H9 (cell line): ENCODE measurements around the gene RAB40B. TPM values are rescaled to one million over a fixed set of nuclear protein-coding genes. Genes with fewer than 3 reads are reported as not detected.
A peak's percentile ranks its signal among the peaks of the same experiment; 100 is the strongest.

Source experiments
- DNase-seq: peaks from one replicate; pipeline ENCODE4 v3.0.0-alpha.2; 2017
- H2AFZ ChIP-seq: one replicate; pipeline ENCODE4 v1.6.1; 2013; ENCODE audit warnings: mild to moderate bottlenecking, low read length, control low read depth, moderate library complexity
- H2AK5ac ChIP-seq: 2 replicates; pipeline ENCODE4 v1.6.1; 2013; ENCODE audit warnings: low read length, control low read depth, mixed read lengths; ENCODE audit not compliant: insufficient read length
- H2BK120ac ChIP-seq: one replicate; pipeline ENCODE4 v1.6.1; 2013; ENCODE audit warnings: low read depth, mild to moderate bottlenecking, low read length, control low read depth, inconsistent platforms; ENCODE audit not compliant: poor library complexity, severe bottlenecking
- H2BK12ac ChIP-seq: 2 replicates; pipeline ENCODE4 v1.6.1; 2013; ENCODE audit warnings: low read length, control low read depth, mixed read lengths, low read depth; ENCODE audit not compliant: insufficient read length
- H2BK15ac ChIP-seq: 2 replicates; pipeline ENCODE4 v1.6.1; 2013; ENCODE audit warnings: low read depth, low read length, control low read depth
- H2BK20ac ChIP-seq: one replicate; pipeline ENCODE4 v1.6.1; 2013; ENCODE audit warnings: low read depth, mild to moderate bottlenecking, low read length, control low read depth, inconsistent platforms; ENCODE audit not compliant: poor library complexity, severe bottlenecking
- H2BK5ac ChIP-seq: 2 replicates; pipeline ENCODE4 v1.6.1; 2013; ENCODE audit warnings: low read length, control low read depth, mixed read lengths; ENCODE audit not compliant: insufficient read length
- H3K14ac ChIP-seq: 2 replicates; pipeline ENCODE4 v1.6.1; 2013; ENCODE audit warnings: low read length, control low read depth; ENCODE audit not compliant: insufficient read depth
- H3K18ac ChIP-seq: 2 replicates; pipeline ENCODE4 v1.6.1; 2013; ENCODE audit warnings: low read depth, mild to moderate bottlenecking, mixed read lengths, low read length, control low read depth; ENCODE audit not compliant: insufficient read length
- H3K23ac ChIP-seq: 2 replicates; pipeline ENCODE4 v1.6.1; 2013; ENCODE audit warnings: low read length, control low read depth, mixed read lengths, low read depth; ENCODE audit not compliant: insufficient read length
- H3K23me2 ChIP-seq: 2 replicates; pipeline ENCODE4 v1.6.1; 2013; ENCODE audit warnings: low read depth, mild to moderate bottlenecking, mixed read lengths, low read length, control low read depth; ENCODE audit not compliant: insufficient read length, poor library complexity, severe bottlenecking
- H3K27ac ChIP-seq: 2 replicates; pipeline ENCODE4 v1.5.1; 2013; ENCODE audit warnings: low read length, control low read depth, mixed read lengths, low read depth; ENCODE audit not compliant: insufficient read length
- H3K27me3 ChIP-seq: 2 replicates; pipeline ENCODE4 v1.6.1; 2013; ENCODE audit warnings: low read length, control low read depth, inconsistent platforms; ENCODE audit not compliant: insufficient read depth
- H3K4ac ChIP-seq: 2 replicates; pipeline ENCODE4 v1.6.1; 2013; ENCODE audit warnings: low read depth, mild to moderate bottlenecking, control low read depth, inconsistent platforms, low read length, moderate library complexity
- H3K4me1 ChIP-seq: 2 replicates; pipeline ENCODE4 v1.6.1; 2013; ENCODE audit warnings: low read length, control low read depth, inconsistent platforms; ENCODE audit not compliant: insufficient read depth
- H3K4me2 ChIP-seq: 2 replicates; pipeline ENCODE4 v1.6.1; 2013; ENCODE audit warnings: low read length, control low read depth, mixed read lengths; ENCODE audit not compliant: insufficient read length, insufficient read depth
- H3K56ac ChIP-seq: 2 replicates; pipeline ENCODE4 v1.6.1; 2013; ENCODE audit warnings: low read depth, mild to moderate bottlenecking, mixed read lengths, low read length, control low read depth; ENCODE audit not compliant: insufficient read length
- H3K79me1 ChIP-seq: 2 replicates; pipeline ENCODE4 v1.6.1; 2013; ENCODE audit warnings: low read depth, mild to moderate bottlenecking, moderate library complexity, low read length, control low read depth, inconsistent platforms; ENCODE audit not compliant: insufficient read depth, poor library complexity, severe bottlenecking
- H3K79me2 ChIP-seq: 2 replicates; pipeline ENCODE4 v1.6.1; 2013; ENCODE audit warnings: low read length, control low read depth, inconsistent platforms; ENCODE audit not compliant: insufficient read depth
- H3K9ac ChIP-seq: 2 replicates; pipeline ENCODE4 v1.6.1; 2013; ENCODE audit warnings: low read length, control low read depth, mixed read lengths; ENCODE audit not compliant: insufficient read length; ENCODE audit errors: extremely low read depth
- H3K9me3 ChIP-seq: one replicate; pipeline ENCODE4 v1.6.1; 2013; ENCODE audit warnings: low read depth, low read length, inconsistent platforms; ENCODE audit not compliant: control insufficient read depth
- H3T11ph ChIP-seq: one replicate; pipeline ENCODE4 v1.6.1; 2013; ENCODE audit warnings: mild to moderate bottlenecking, low read length, control low read depth, inconsistent platforms
- H4K20me1 ChIP-seq: one replicate; pipeline ENCODE4 v1.6.1; 2013; ENCODE audit not compliant: control insufficient read depth, insufficient read length, insufficient read depth
- H4K5ac ChIP-seq: 2 replicates; pipeline ENCODE4 v1.6.1; 2013; ENCODE audit warnings: low read depth, mild to moderate bottlenecking, mixed read lengths, low read length, control low read depth; ENCODE audit not compliant: insufficient read length
- H4K8ac ChIP-seq: replicated peaks from 2 replicates; pipeline ENCODE4 v1.6.1; 2013; ENCODE audit warnings: low read length, control low read depth, mixed read lengths, low read depth; ENCODE audit not compliant: insufficient read length
- H4K91ac ChIP-seq: 2 replicates; pipeline ENCODE4 v1.6.1; 2013; ENCODE audit warnings: low read depth, mild to moderate bottlenecking, moderate library complexity, mixed read lengths, low read length, control low read depth; ENCODE audit not compliant: insufficient read length
- H3K27ac Mint-ChIP-seq, 3 experiments: 2 replicates in 2 of 3; 3 replicates in 1 of 3; pipeline ENCODE4 v1.8.0; 2020 to 2021; ENCODE audit warnings: mixed read lengths in 3 of 3, mild to moderate bottlenecking in 1 of 3, moderate library complexity in 1 of 3
- H3K27me3 Mint-ChIP-seq: 2 replicates; pipeline ENCODE4 v1.8.0; 2021; ENCODE audit warnings: low read depth, mild to moderate bottlenecking, moderate library complexity, mixed read lengths
- H3K36me3 Mint-ChIP-seq, 3 experiments: 2 replicates in 2 of 3; 3 replicates in 1 of 3; pipeline ENCODE4 v1.8.0; 2020 to 2021; ENCODE audit warnings: low read depth in 3 of 3, mixed read lengths in 3 of 3; ENCODE audit not compliant: insufficient read depth in 1 of 3
- H3K4me1 Mint-ChIP-seq, 2 experiments: 2 replicates each; pipeline ENCODE4 v1.8.0; 2020; ENCODE audit warnings: mixed read lengths in 2 of 2
- H3K4me3 Mint-ChIP-seq, 2 experiments: 2 replicates in 1 of 2; 3 replicates in 1 of 2; pipeline ENCODE4 v1.8.0; 2020 to 2021; ENCODE audit warnings: mild to moderate bottlenecking in 2 of 2, mixed read lengths in 2 of 2, moderate library complexity in 1 of 2
- H3K9me3 Mint-ChIP-seq, 2 experiments: 2 replicates in 1 of 2; 3 replicates in 1 of 2; pipeline ENCODE4 v1.8.0; 2020; ENCODE audit warnings: mild to moderate bottlenecking in 2 of 2, mixed read lengths in 2 of 2, moderate library complexity in 1 of 2
- CTCF ChIP-seq: fragments of 200-600 bp; sonication (generic); conservative IDR thresholded peaks from 3 replicates; pipeline ENCODE4 v1.8.0; 2021; ENCODE audit warnings: antibody characterized with exemption, mild to moderate bottlenecking
- WGBS: extraction: QIAGEN DNeasy Blood & Tissue Kit; methylation state at CpG from one replicate; pipeline ENCODE4 v1.1.7; 2013; ENCODE audit warnings: missing lambda C conversion rate, low lambda C conversion rate, mixed read lengths; ENCODE audit not compliant: insufficient read length; ENCODE audit errors: extremely low coverage; 5-methylcytosine and 5-hydroxymethylcytosine counted together
- total RNA-seq: library from RNA; stranded (reverse); gene quantifications from 2 replicates; pipeline ENCODE4 v1.2.1, GENCODE V29; 2021

RAB40B gene
- total RNA-seq, 1 experiment from 2014 or later = 3.5 TPM

DNA sequence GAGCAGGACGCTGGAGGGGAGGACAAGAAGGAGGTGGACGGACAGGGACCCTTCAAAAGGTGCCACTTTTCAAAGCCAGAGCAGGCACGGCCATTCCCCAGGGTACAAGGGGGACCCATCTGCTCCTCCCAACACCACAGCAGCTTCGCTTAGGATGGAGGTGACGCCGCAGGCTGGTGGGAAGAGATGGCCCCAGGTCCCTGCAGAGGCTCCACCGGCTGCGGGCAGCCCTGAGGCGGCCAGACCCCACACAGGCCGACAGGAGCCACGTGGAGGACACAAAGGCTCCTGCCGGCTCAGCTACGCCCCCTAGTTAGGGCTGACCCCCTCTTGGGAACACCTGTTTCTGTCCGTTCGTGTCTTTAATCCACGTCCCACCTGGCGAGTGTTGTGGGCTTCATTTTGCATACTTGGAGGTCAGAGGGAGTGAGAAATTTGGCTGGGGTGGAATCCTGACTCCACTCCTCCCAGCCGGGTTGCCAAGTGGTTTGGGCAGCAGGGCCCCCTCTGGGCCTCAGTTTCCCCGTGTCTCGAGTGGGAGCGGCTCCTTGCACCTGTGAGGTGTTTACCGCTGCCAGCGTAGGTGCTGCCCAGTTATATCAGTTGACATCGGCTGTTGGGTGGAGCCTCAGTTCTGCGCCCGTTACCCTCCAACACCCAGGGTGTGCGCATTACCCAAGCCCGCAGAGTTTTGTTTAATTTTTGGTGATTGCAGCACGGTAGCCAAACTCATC, 12.2 kb upstream of the RAB40B start:
- no peaks in the 10 kb centered on the region for H4K20me1 ChIP-seq
- H3K9me3 Mint-ChIP-seq = no peaks in the 10 kb centered on the region
- H4K5ac ChIP-seq = no peak overlapping the region
- H3T11ph ChIP-seq = no peak overlapping the region
- no peak overlapping the region for H3K4ac ChIP-seq
- peak overlapping the region in 1 of 3 experiments; percentile 18; a peak in 1 of 7 replicates for H3K27ac Mint-ChIP-seq
- no peaks in the 10 kb centered on the region for H3K27me3 ChIP-seq
- no peak overlapping the region for H3K27ac ChIP-seq
- peaks cover 17% of the 10 kb centered on the region for H3K27me3 Mint-ChIP-seq
- no peak overlapping the region for H3K9ac ChIP-seq
- H2BK120ac ChIP-seq = no peak overlapping the region
- H2BK5ac ChIP-seq = no peak overlapping the region
- H3K18ac ChIP-seq = no peak overlapping the region
- H3K4me3 Mint-ChIP-seq = no peak overlapping the region
- peak; percentile 35; the same call in 2 of the 3 replicates for TF ChIP-seq CTCF
- no peak overlapping the region for H3K4me2 ChIP-seq
- H3K79me2 ChIP-seq = no peaks in the 10 kb centered on the region
- no peak overlapping the region for H3K23ac ChIP-seq
- no peaks in the 10 kb centered on the region for H3K4me1 ChIP-seq
- H4K91ac ChIP-seq = no peak overlapping the region
- no peak overlapping the region for H2AFZ ChIP-seq
- peak; percentile 73 for DNase-seq
- H2BK12ac ChIP-seq = no peak overlapping the region
- no peaks in the 10 kb centered on the region; a peak in 1 of 7 replicates for H3K36me3 Mint-ChIP-seq
- H3K4me1 Mint-ChIP-seq = peaks cover 2 to 3% of the 10 kb centered on the region in 2 experiments; a peak in 3 of 4 replicates
- H3K56ac ChIP-seq = no peak overlapping the region
- peak overlapping the region; percentile 39; the same call in 1 of the 2 replicates for H3K14ac ChIP-seq
- H3K79me1 ChIP-seq = no peaks in the 10 kb centered on the region
- H4K8ac ChIP-seq = no peak overlapping the region
- H2BK15ac ChIP-seq = no peak overlapping the region
- no CpG with 5 or more reads among the region's 29 CpGs for WGBS
- H2BK20ac ChIP-seq = no peak overlapping the region
- peaks cover 4% of the 10 kb centered on the region for H3K23me2 ChIP-seq
- no peaks in the 10 kb centered on the region for H3K9me3 ChIP-seq
- H2AK5ac ChIP-seq = no peak overlapping the region
